Hepatocyte (in vitro differentiated cells): ENCODE data around the gene MEIKIN. TPM values are rescaled to one million over a fixed set of nuclear protein-coding genes. Genes with fewer than 3 reads are reported as not detected.
"Not testable (repeated sequence)": the region's sequence is repeated elsewhere in the genome, so short reads cannot be mapped to it uniquely, and the experiment has no call there.

Source experiments
- DNase-seq: peaks from one replicate; pipeline ENCODE4 v3.0.0-alpha.2; 2016; ENCODE audit warnings: low spot score
- H2AFZ ChIP-seq: fragments of 200-600 bp; sonication (generic); 2 replicates; pipeline ENCODE4 v1.6.0; 2016; ENCODE audit warnings: antibody characterized with exemption, mild to moderate bottlenecking
- H3K27ac ChIP-seq: fragments of 200-600 bp; sonication (generic); 2 replicates; pipeline ENCODE4 v1.5.1; 2016; ENCODE audit warnings: mild to moderate bottlenecking
- H3K27me3 ChIP-seq: fragments of 200-600 bp; sonication (generic); 2 replicates; pipeline ENCODE4 v1.6.1; 2016
- H3K36me3 ChIP-seq: fragments of 200-600 bp; sonication (generic); replicated peaks from 2 replicates; pipeline ENCODE4 v1.5.1; 2016; ENCODE audit warnings: low read depth; ENCODE audit not compliant: insufficient read depth
- H3K4me1 ChIP-seq: fragments of 200-600 bp; sonication (generic); 2 replicates; pipeline ENCODE4 v1.5.1; 2016; ENCODE audit warnings: mild to moderate bottlenecking, moderate library complexity; ENCODE audit not compliant: insufficient read depth
- H3K4me2 ChIP-seq: fragments of 200-600 bp; sonication (generic); 2 replicates; pipeline ENCODE4 v1.6.0; 2016
- H3K4me3 ChIP-seq: fragments of 200-600 bp; sonication (generic); 2 replicates; pipeline ENCODE4 v1.5.1; 2016; ENCODE audit warnings: mild to moderate bottlenecking
- H3K79me2 ChIP-seq: fragments of 200-600 bp; sonication (generic); 2 replicates; pipeline ENCODE4 v1.6.0; 2017; ENCODE audit warnings: mild to moderate bottlenecking
- H3K9me2 ChIP-seq: fragments of 200-600 bp; sonication (generic); replicated peaks from 2 replicates; pipeline ENCODE4 v1.6.0; 2017; ENCODE audit warnings: mild to moderate bottlenecking; ENCODE audit not compliant: insufficient read depth
- H3K9me3 ChIP-seq: fragments of 200-600 bp; sonication (generic); 2 replicates; pipeline ENCODE4 v1.5.1; 2016; ENCODE audit warnings: low read depth, mild to moderate bottlenecking
- H4K20me1 ChIP-seq: fragments of 200-600 bp; sonication (generic); 2 replicates; pipeline ENCODE4 v1.6.0; 2016; ENCODE audit warnings: mild to moderate bottlenecking; ENCODE audit not compliant: insufficient read depth, poor library complexity, severe bottlenecking
- CTCF ChIP-seq: fragments of 200-600 bp; sonication (generic); IDR thresholded peaks from 2 replicates; pipeline ENCODE4 v1.5.1; 2016; ENCODE audit warnings: antibody characterized with exemption, mild to moderate bottlenecking; ENCODE audit not compliant: poor library complexity
- EZH2 ChIP-seq: fragments of 200-600 bp; sonication (generic); IDR thresholded peaks from 2 replicates; pipeline ENCODE4 v1.6.1; 2016; ENCODE audit warnings: antibody characterized with exemption, mild to moderate bottlenecking, borderline replicate concordance
- EZH2phosphoT487 ChIP-seq: fragments of 200-600 bp; sonication (generic); IDR thresholded peaks from one replicate; pipeline ENCODE4 v1.6.1; 2018; ENCODE audit warnings: antibody characterized with exemption, mild to moderate bottlenecking, low read depth, moderate library complexity; ENCODE audit not compliant: unreplicated experiment, severe bottlenecking
- WGBS: methylation state at CpG from one replicate; pipeline ENCODE4 v1.1.6; 2016; ENCODE audit warnings: low lambda C conversion rate; ENCODE audit errors: missing lambda C conversion rate; 5-methylcytosine and 5-hydroxymethylcytosine counted together
- polyA plus RNA-seq: library from polyadenylated mRNA; unstranded; fragments of >200 nt; fragmentation: Nextera tagmentation; extraction: Ambion mirVana; gene quantifications from 2 replicates; pipeline ENCODE4 v1.2.1, GENCODE V29; 2016
- total RNA-seq: library from RNA; depleted of rRNA; stranded (reverse); fragments of >200 nt; gene quantifications from 2 replicates; pipeline ENCODE4 v1.2.3, GENCODE V29; 2014

The MEIKIN gene
- total and polyA plus RNA-seq, 2 experiments from 2014 or later: not detected

GRCh38 chr5:131782717-131783116 is 162.7 kb downstream of the MEIKIN start:
- TF ChIP-seq EZH2 (no peak), CTCF (no peak), EZH2phosphoT487 (no peak)
- DNase-seq: no peak
- Histone ChIP-seq H3K9me3 (no peaks in the 10 kb centered on the region), H3K27ac (no peak overlapping the region), H4K20me1 (peaks cover 89% of the 10 kb centered on the region), H3K4me3 (no peak overlapping the region), H3K36me3 (no peaks in the 10 kb centered on the region), H3K4me1 (no peaks in the 10 kb centered on the region), H2AFZ (no peak overlapping the region), H3K9me2 (no peaks in the 10 kb centered on the region), H3K4me2 (no peak overlapping the region), H3K27me3 (no peaks in the 10 kb centered on the region), H3K79me2 (peaks cover 93% of the 10 kb centered on the region)
- 98% methylated on average over 11 of the region's 11 CpGs for WGBS

GRCh38 chr5:131778141-131778540 is 167.3 kb downstream of the MEIKIN start:
- peaks cover 92% of the 10 kb centered on the region for H4K20me1 ChIP-seq

GRCh38 chr5:131776450-131776849 is 169.0 kb downstream of the MEIKIN start:
- peaks cover 92% of the 10 kb centered on the region for H4K20me1 ChIP-seq
- TF ChIP-seq EZH2: no peak
- TF ChIP-seq EZH2phosphoT487: no peak
- TF ChIP-seq CTCF: no peak
- H3K27ac ChIP-seq: no peak overlapping the region
- 86% methylated on average over 1 of the region's 1 CpG for WGBS
- H3K4me3 ChIP-seq: no peak overlapping the region
- no peaks in the 10 kb centered on the region for H3K9me2 ChIP-seq
- no peaks in the 10 kb centered on the region for H3K4me1 ChIP-seq
- H3K36me3 ChIP-seq: no peaks in the 10 kb centered on the region
- no peaks in the 10 kb centered on the region for H3K27me3 ChIP-seq
- peaks cover 93% of the 10 kb centered on the region for H3K79me2 ChIP-seq
- no peaks in the 10 kb centered on the region for H3K9me3 ChIP-seq
- no peak for DNase-seq
- no peak overlapping the region for H3K4me2 ChIP-seq
- H2AFZ ChIP-seq: no peak overlapping the region

More at GRCh38 chr5:131778141-131778540, 167.3 kb downstream of the MEIKIN start:
- not testable (repeated sequence) for DNase-seq, H3K27me3 ChIP-seq, H2AFZ ChIP-seq, H3K4me3 ChIP-seq, H3K9me2 ChIP-seq, H3K36me3 ChIP-seq, H3K4me2 ChIP-seq, H3K27ac ChIP-seq, H3K4me1 ChIP-seq, H3K9me3 ChIP-seq
- 89% methylated on average over 1 of the region's 1 CpG for WGBS
- H3K79me2 ChIP-seq: peaks cover 93% of the 10 kb centered on the region

GRCh38 chr5:131774652-131775367 is 170.7 kb downstream of the MEIKIN start:
- H2AFZ ChIP-seq: no peak overlapping the region
- no peak overlapping the region for H3K4me2 ChIP-seq
- H3K9me3 ChIP-seq: no peaks in the 10 kb centered on the region
- H3K79me2 ChIP-seq: peaks cover 93% of the 10 kb centered on the region
- no peak overlapping the region for H3K27ac ChIP-seq
- H3K9me2 ChIP-seq: no peaks in the 10 kb centered on the region
- H3K4me1 ChIP-seq: no peaks in the 10 kb centered on the region
- TF ChIP-seq EZH2 (no peak), EZH2phosphoT487 (no peak), CTCF (no peak)
- H3K27me3 ChIP-seq: no peaks in the 10 kb centered on the region
- no peak for DNase-seq
- H4K20me1 ChIP-seq: peaks cover 93% of the 10 kb centered on the region
- H3K4me3 ChIP-seq: no peak overlapping the region
- WGBS: 90% methylated on average over 4 of the region's 4 CpGs
- H3K36me3 ChIP-seq: no peaks in the 10 kb centered on the region
